Kidney (tissue), 14 donors: Measurements from ENCODE around the gene GABBR2. TPM values are rescaled to one million over a fixed set of nuclear protein-coding genes. Genes with fewer than 3 reads are reported as not detected.

Experiments used
- DNase-seq, 5 donors: peaks; one replicate each; pipeline ENCODE4 v3.0.0-alpha.2; 2013 to 2020
- FAIRE-seq: peaks from 2 replicates; lab custom pipeline; 2012; peaks lifted over from hg19 to GRCh38; lab: Jason Lieb, UNC
- H3K27ac ChIP-seq, 2 donors: one replicate each; pipeline ENCODE4 v1.7.0; 2013; ENCODE audit warnings: low read depth in 2 of 2, low read length in 2 of 2, inconsistent platforms in 1 of 2
- H3K27me3 ChIP-seq: one replicate; pipeline ENCODE4 v1.7.1; 2013; ENCODE audit warnings: low read length, inconsistent platforms; ENCODE audit not compliant: control insufficient read depth, insufficient read depth
- H3K36me3 ChIP-seq, 3 donors: one replicate each; pipeline versions ENCODE4 v1.7.0 to v1.7.1; 2013; ENCODE audit warnings: low read length in 3 of 3, control low read depth in 1 of 3, inconsistent platforms in 1 of 3; ENCODE audit not compliant: insufficient read depth in 3 of 3, control insufficient read depth in 2 of 3
- H3K4me1 ChIP-seq, 3 donors: one replicate each; pipeline versions ENCODE4 v1.7.0 to v1.7.1; 2013; ENCODE audit warnings: low read length in 3 of 3, inconsistent platforms in 1 of 3, low read depth in 1 of 3; ENCODE audit not compliant: control insufficient read depth in 2 of 3, insufficient read depth in 2 of 3
- H3K4me3 ChIP-seq, 3 donors: one replicate each; pipeline versions ENCODE4 v1.7.0 to v1.8.1; 2013; ENCODE audit warnings: low read length in 3 of 3, control low read depth in 1 of 3, inconsistent platforms in 1 of 3
- H3K9ac ChIP-seq, 3 donors: one replicate each; pipeline versions ENCODE4 v1.7.0 to v1.7.1; 2013; ENCODE audit warnings: low read length in 3 of 3, control low read depth in 1 of 3, inconsistent platforms in 1 of 3
- H3K9me3 ChIP-seq, 3 donors: one replicate each; pipeline versions ENCODE4 v1.7.0 to v1.7.1; 2013; ENCODE audit warnings: low read length in 3 of 3, control low read depth in 1 of 3, inconsistent platforms in 1 of 3; ENCODE audit not compliant: control insufficient read depth in 2 of 3, insufficient read depth in 1 of 3
- intact Hi-C: fragments of 100-400 bp; cut with DNase I; formaldehyde crosslinking; loops from one replicate; pipeline ENCODE4 v1.11.1; 2022
- polyA plus RNA-seq: library from polyadenylated mRNA; stranded (reverse); fragments of 350-450 nt; fragmentation: Illumina TruSeq; extraction: RNeasy Lipid Tissue Mini Kit (QIAGEN cat#74804); gene quantifications from one replicate; pipeline ENCODE4 v1.2.3, GENCODE V29; 2014; ENCODE audit warnings: low read depth, low replicate concordance; ENCODE audit not compliant: insufficient read depth
- total RNA-seq: library from RNA; stranded (reverse); fragmentation: NEBNext Ultra II Directional; extraction: Animal tissue kit (Norgen Biotek cat#: 25700); gene quantifications from one replicate; pipeline ENCODE4 v1.2.1, GENCODE V29; 2021
- TF ChIP-seq, protein P1 (sequence below): IDR thresholded peaks from 3 replicates; pipeline ENCODE4 v1.5.1; 2012; ENCODE audit warnings: mild to moderate bottlenecking, moderate library complexity, borderline replicate concordance; ENCODE audit not compliant: insufficient read depth; ENCODE audit errors: extremely low read depth
- donor health status: control.
- donor health status: control.
- donor health status: control.
- donor health status: control.
- donor health status: control.
- donor health status: DM: yes; HTN: yes; CAD: no.
- donor health status: Normal renal cell carcinoma (clear cell type).

Gene GABBR2
- total and polyA plus RNA-seq, 2 donors from 2014 or later = 0.06 TPM; not detected in 1

DNA sequence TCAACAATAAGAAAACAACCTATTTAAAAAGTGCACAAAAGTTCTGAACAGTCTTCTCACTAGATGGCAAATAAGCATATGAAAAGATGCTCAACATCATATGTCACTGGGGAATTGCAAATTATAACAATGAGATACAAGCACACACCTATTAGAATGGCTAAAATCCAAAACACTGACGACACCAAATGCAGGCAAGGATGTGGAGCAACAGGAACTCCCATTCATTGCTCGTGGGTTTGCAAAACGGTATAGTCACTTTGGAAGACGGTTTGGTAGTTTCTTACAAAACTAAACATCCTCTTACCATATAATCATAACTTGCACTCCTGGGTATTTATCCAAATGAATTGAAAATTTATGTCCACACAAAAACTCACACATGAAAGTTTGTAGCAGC lies 352.4 kb downstream of the GABBR2 start:
- FAIRE-seq = no peak
- DNase-seq = no peak

DNA sequence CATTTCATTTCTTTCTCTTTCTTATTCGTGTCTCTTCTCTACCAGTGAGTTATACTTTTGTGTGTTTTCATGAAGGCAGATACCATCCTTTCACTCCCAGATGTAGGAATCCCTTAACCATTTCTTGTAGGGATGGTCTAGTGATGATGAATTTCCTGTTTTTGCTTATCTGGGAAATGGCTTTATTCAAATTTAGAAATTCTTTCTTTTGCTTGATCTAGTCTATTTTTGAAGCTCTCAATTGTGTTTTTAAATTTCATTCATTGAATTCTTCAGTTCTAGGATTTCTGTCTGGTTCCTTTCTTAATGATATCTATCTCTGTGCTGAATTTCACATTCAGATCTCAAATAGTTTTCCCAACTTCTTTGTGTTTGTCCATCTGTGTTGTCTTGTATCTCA lies 357.4 kb downstream of the GABBR2 start:
- Histone ChIP-seq H3K36me3 (no peaks in the 10 kb centered on the region), H3K27me3 (no peaks in the 10 kb centered on the region), H3K9ac (no peak overlapping the region), H3K4me1 (no peaks in the 10 kb centered on the region), H3K4me3 (no peak overlapping the region), H3K27ac (no peak overlapping the region), H3K9me3 (no peaks in the 10 kb centered on the region)
- TF ChIP-seq, protein P1, sequence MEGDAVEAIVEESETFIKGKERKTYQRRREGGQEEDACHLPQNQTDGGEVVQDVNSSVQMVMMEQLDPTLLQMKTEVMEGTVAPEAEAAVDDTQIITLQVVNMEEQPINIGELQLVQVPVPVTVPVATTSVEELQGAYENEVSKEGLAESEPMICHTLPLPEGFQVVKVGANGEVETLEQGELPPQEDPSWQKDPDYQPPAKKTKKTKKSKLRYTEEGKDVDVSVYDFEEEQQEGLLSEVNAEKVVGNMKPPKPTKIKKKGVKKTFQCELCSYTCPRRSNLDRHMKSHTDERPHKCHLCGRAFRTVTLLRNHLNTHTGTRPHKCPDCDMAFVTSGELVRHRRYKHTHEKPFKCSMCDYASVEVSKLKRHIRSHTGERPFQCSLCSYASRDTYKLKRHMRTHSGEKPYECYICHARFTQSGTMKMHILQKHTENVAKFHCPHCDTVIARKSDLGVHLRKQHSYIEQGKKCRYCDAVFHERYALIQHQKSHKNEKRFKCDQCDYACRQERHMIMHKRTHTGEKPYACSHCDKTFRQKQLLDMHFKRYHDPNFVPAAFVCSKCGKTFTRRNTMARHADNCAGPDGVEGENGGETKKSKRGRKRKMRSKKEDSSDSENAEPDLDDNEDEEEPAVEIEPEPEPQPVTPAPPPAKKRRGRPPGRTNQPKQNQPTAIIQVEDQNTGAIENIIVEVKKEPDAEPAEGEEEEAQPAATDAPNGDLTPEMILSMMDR = no peak
- DNase-seq (no peak), FAIRE-seq (no peak)
- intact Hi-C loops = no loop called here

More for the DNA sequence above, 352.4 kb downstream of the GABBR2 start:
- no peak overlapping the region for H3K4me3 ChIP-seq
- H3K36me3 ChIP-seq = no peaks in the 10 kb centered on the region
- no peaks in the 10 kb centered on the region for H3K9me3 ChIP-seq
- H3K27ac ChIP-seq = no peak overlapping the region
- H3K4me1 ChIP-seq = no peaks in the 10 kb centered on the region
- TF ChIP-seq, protein P1 = no peak
- intact Hi-C loops = no loop called here
- no peak overlapping the region for H3K9ac ChIP-seq
- H3K27me3 ChIP-seq = no peaks in the 10 kb centered on the region

DNA sequence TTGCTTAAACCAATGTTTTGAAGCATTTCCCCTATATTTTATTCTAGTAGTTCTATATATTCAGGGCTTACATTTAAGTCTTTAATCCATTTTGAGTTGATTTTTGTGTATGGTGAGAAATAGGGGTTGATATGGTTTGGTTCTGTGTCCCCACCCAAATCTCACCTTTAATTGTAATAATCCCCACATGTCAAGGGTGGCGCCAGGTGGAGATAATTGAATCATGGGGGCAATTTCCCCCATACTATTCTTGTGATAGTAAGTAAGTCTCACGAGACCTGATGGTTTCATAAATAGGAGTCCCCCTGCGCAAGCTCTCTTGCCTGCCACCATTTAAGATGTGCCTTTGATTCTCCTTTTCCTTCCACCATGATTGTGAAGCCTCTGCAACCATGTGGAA lies 361.1 kb downstream of the GABBR2 start:
- no peak overlapping the region for H3K9ac ChIP-seq
- H3K9me3 ChIP-seq = no peaks in the 10 kb centered on the region
- no peak for DNase-seq
- H3K27me3 ChIP-seq = no peaks in the 10 kb centered on the region
- TF ChIP-seq, protein P1 = no peak
- H3K27ac ChIP-seq = no peak overlapping the region
- H3K36me3 ChIP-seq = no peaks in the 10 kb centered on the region
- no peaks in the 10 kb centered on the region for H3K4me1 ChIP-seq
- no peak for FAIRE-seq
- no peak overlapping the region for H3K4me3 ChIP-seq
- intact Hi-C loops = no loop called here

DNA sequence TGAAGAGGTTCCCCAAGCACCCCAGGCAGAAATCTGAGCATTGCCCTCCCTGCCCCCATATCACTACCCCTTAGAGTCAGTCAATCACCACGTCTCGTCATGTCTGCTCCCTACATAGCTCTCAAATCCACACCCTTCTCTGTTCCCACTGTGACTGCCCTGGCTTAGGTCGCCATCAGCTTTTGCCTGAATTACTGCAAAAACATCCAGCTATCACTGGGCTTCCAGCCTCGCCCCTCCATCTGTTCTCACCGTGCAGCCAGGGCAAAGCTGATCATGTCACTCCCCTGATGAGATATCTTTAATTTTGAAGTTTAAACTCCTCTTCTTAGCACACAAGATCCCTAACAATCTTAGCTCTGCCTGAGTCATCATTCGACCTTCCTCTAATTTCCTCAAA lies 363.7 kb downstream of the GABBR2 start:
- no peaks in the 10 kb centered on the region for H3K36me3 ChIP-seq
- TF ChIP-seq, protein P1 = no peak
- H3K9ac ChIP-seq = no peak overlapping the region
- DNase-seq = no peak
- H3K27me3 ChIP-seq = no peaks in the 10 kb centered on the region
- no peak overlapping the region for H3K4me3 ChIP-seq
- H3K4me1 ChIP-seq = no peaks in the 10 kb centered on the region
- H3K27ac ChIP-seq = no peak overlapping the region
- H3K9me3 ChIP-seq = no peaks in the 10 kb centered on the region
- FAIRE-seq = no peak
- intact Hi-C loops = no loop called here
